HFFc6 (cell line): ENCODE results near the gene SORCS2. TPM values are rescaled to one million over a fixed set of nuclear protein-coding genes. Genes with fewer than 3 reads are reported as not detected.

Experiments
- DNase-seq: peaks from one replicate; pipeline ENCODE4 v3.0.0-alpha.2; 2018
- H3K27ac Mint-ChIP-seq: 2 replicates; pipeline ENCODE4 v1.8.0; 2020; ENCODE audit warnings: mild to moderate bottlenecking, mixed read lengths
- H3K27me3 Mint-ChIP-seq: 2 replicates; pipeline ENCODE4 v1.8.0; 2021; ENCODE audit warnings: mild to moderate bottlenecking, moderate library complexity, mixed read lengths; ENCODE audit not compliant: insufficient read depth
- H3K36me3 Mint-ChIP-seq: 2 replicates; pipeline ENCODE4 v1.8.0; 2021; ENCODE audit warnings: low read depth, mixed read lengths
- H3K4me1 Mint-ChIP-seq: 2 replicates; pipeline ENCODE4 v1.8.0; 2020; ENCODE audit warnings: low read depth, mixed read lengths
- H3K4me3 Mint-ChIP-seq: 2 replicates; pipeline ENCODE4 v1.8.0; 2020; ENCODE audit warnings: mild to moderate bottlenecking, moderate library complexity, mixed read lengths
- H3K9me3 Mint-ChIP-seq: 2 replicates; pipeline ENCODE4 v1.8.0; 2020; ENCODE audit warnings: mild to moderate bottlenecking, mixed read lengths
- CTCF ChIP-seq: fragments of 200-600 bp; sonication (generic); IDR thresholded peaks from 2 replicates; pipeline ENCODE4 v1.5.0; 2021; ENCODE audit warnings: antibody characterized with exemption, mild to moderate bottlenecking
- total RNA-seq, 6 experiments: library from RNA; stranded (reverse); fragmentation: NEBNext Ultra II Directional; extraction: Animal tissue kit (Norgen Biotek cat#: 25700); gene quantifications; 2 replicates in 1 of 6; 3 replicates in 5 of 6; pipeline ENCODE4 v1.2.3, GENCODE V29; 2021

Gene SORCS2
- total RNA-seq, 6 experiments from 2014 or later: 0.05 to 0.15 (median 0.12) TPM; not detected in 3

- H3K36me3 Mint-ChIP-seq: peaks cover 12% of the 10 kb centered on the region
- no peak for TF ChIP-seq CTCF
- no peak overlapping the region; the same call in 1 of the 2 replicates for H3K4me3 Mint-ChIP-seq
- peak overlapping the region; percentile 11 for H3K27ac Mint-ChIP-seq
- peaks cover 59% of the 10 kb centered on the region for H3K27me3 Mint-ChIP-seq
- DNase-seq: no peak
- H3K9me3 Mint-ChIP-seq: peaks cover 4% of the 10 kb centered on the region; the same call in 1 of the 2 replicates
- no peaks in the 10 kb centered on the region for H3K4me1 Mint-ChIP-seq
Observed at GRCh38 chr4:7756071-7756470, 563.7 kb downstream of the SORCS2 start.

- Mint-ChIP-seq H3K27ac (peak overlapping the region; percentile 11; the same call in 1 of the 2 replicates), H3K9me3 (peaks cover 4% of the 10 kb centered on the region; the same call in 1 of the 2 replicates), H3K36me3 (peaks cover 18% of the 10 kb centered on the region), H3K4me1 (no peaks in the 10 kb centered on the region; the same call in 1 of the 2 replicates), H3K4me3 (peak overlapping the region; percentile 34; the same call in 1 of the 2 replicates), H3K27me3 (peaks cover 59% of the 10 kb centered on the region)
- no peak for DNase-seq
- TF ChIP-seq CTCF: no peak
Observed at GRCh38 chr4:7756561-7757355, 564.4 kb downstream of the SORCS2 start.

GRCh38 chr4:7757501-7758471, 565.4 kb downstream of the SORCS2 start:
- H3K27me3 Mint-ChIP-seq: peaks cover 59% of the 10 kb centered on the region
- no peaks in the 10 kb centered on the region; the same call in 1 of the 2 replicates for H3K4me1 Mint-ChIP-seq
- no peak for DNase-seq
- no peak for TF ChIP-seq CTCF
- H3K27ac Mint-ChIP-seq: peak overlapping the region; percentile 40; the same call in 1 of the 2 replicates
- H3K9me3 Mint-ChIP-seq: peaks cover 4% of the 10 kb centered on the region; the same call in 1 of the 2 replicates
- H3K36me3 Mint-ChIP-seq: peaks cover 19% of the 10 kb centered on the region
- H3K4me3 Mint-ChIP-seq: peak overlapping the region; percentile 34; the same call in 1 of the 2 replicates

GRCh38 chr4:7758476-7758875, 566.1 kb downstream of the SORCS2 start:
- Mint-ChIP-seq H3K27ac (no peak overlapping the region; the same call in 1 of the 2 replicates), H3K4me3 (peak overlapping the region; percentile 17; the same call in 1 of the 2 replicates), H3K4me1 (peaks cover 3% of the 10 kb centered on the region), H3K27me3 (peaks cover 56% of the 10 kb centered on the region), H3K9me3 (peaks cover 4% of the 10 kb centered on the region; the same call in 1 of the 2 replicates), H3K36me3 (peaks cover 22% of the 10 kb centered on the region)
- no peak for DNase-seq
- no peak for TF ChIP-seq CTCF

GRCh38 chr4:7759216-7759615, 566.9 kb downstream of the SORCS2 start:
- peaks cover 51% of the 10 kb centered on the region for H3K27me3 Mint-ChIP-seq
- TF ChIP-seq CTCF: no peak
- peaks cover 4% of the 10 kb centered on the region; the same call in 1 of the 2 replicates for H3K9me3 Mint-ChIP-seq
- peaks cover 28% of the 10 kb centered on the region for H3K36me3 Mint-ChIP-seq
- H3K4me3 Mint-ChIP-seq: no peak overlapping the region
- no peak overlapping the region for H3K27ac Mint-ChIP-seq
- no peak for DNase-seq
- peaks cover 11% of the 10 kb centered on the region for H3K4me1 Mint-ChIP-seq
